T-helper 1 cell treated with Interleukin-12 subunit alpha and Interleukin-12 subunit beta and Interleukin-4 antibody, amounts not matched to agents 30 μg/mL and 1 μg/mL, for 36 hours (primary cell): Measurements from ENCODE around the gene EMX2.
"Not testable (repeated sequence)": the region's sequence is repeated elsewhere in the genome, so short reads cannot be mapped to it uniquely, and the experiment has no call there.

ENCODE experiments used
- H3K27ac Mint-ChIP-seq: one replicate; pipeline ENCODE4 v1.8.0; 2021; ENCODE audit warnings: mild to moderate bottlenecking, mixed read lengths
- H3K27me3 Mint-ChIP-seq: one replicate; pipeline ENCODE4 v1.8.0; 2021; ENCODE audit warnings: low read depth, mixed read lengths
- H3K36me3 Mint-ChIP-seq: one replicate; pipeline ENCODE4 v1.8.0; 2021; ENCODE audit warnings: low read depth, mixed read lengths
- H3K4me1 Mint-ChIP-seq: one replicate; pipeline ENCODE4 v1.8.0; 2021; ENCODE audit warnings: low read depth, mixed read lengths
- H3K4me3 Mint-ChIP-seq: one replicate; pipeline ENCODE4 v1.8.0; 2021; ENCODE audit warnings: mild to moderate bottlenecking, moderate library complexity, mixed read lengths
- H3K9me3 Mint-ChIP-seq: one replicate; pipeline ENCODE4 v1.8.0; 2021; ENCODE audit warnings: mixed read lengths

EMX2 gene

DNA sequence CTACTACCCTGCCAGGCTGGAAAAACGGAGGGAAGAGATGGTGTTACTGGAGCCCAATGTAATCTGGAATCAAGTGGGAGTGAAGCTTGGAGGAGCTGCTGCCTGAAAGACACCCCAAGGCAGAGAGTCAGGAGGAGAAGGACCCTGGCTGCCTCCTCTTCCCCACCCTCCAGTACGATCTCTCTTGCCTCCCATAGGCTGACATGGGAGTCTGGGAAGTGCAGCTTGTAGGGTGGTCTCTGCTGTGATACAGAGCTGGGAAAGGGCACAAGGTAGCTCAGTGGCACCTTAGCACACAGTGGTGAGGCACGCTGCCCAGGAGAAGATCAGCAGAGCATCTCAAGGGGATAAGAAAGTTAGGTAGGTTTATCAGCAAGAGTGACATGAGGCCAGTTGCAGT is 35.9 kb downstream of the EMX2 start:
- H3K4me3 Mint-ChIP-seq: no peak overlapping the region
- H3K27ac Mint-ChIP-seq: no peak overlapping the region
- no peaks in the 10 kb centered on the region for H3K4me1 Mint-ChIP-seq
- H3K36me3 Mint-ChIP-seq: no peaks in the 10 kb centered on the region
- H3K9me3 Mint-ChIP-seq: no peaks in the 10 kb centered on the region
- H3K27me3 Mint-ChIP-seq: peaks cover 11% of the 10 kb centered on the region

DNA sequence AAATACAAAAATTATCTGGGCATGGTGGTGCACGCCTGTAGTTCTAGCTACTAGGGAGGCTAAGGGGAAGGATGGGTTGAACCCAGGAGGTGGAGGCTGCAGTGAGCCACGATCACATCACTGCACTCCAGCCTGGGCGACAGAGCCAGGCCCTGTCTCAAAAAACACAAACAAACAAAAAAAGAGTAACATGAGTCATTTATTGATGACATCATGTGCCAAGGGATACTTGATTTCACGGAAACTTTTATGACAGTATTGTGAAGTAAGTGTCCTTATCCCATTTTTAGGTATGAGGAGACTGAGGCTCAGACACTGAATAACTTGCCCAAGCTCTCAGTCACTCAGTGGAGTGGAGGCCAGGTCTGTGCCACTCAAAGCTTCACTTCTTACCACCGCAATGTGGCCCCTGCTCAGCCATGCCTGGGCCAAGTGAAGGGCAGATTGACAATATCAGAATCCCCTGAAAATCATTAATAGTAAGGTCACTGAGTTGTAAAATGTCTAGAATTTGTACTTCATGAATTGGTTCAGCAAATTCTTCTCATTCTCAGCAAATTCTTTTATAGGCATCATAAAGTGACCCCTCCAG is 36.5 kb downstream of the EMX2 start:
- Mint-ChIP-seq H3K4me3 (no peak overlapping the region), H3K27me3 (peaks cover 11% of the 10 kb centered on the region), H3K27ac (no peak overlapping the region), H3K36me3 (no peaks in the 10 kb centered on the region), H3K4me1 (no peaks in the 10 kb centered on the region), H3K9me3 (no peaks in the 10 kb centered on the region)

GRCh38 chr10:117581961-117582360 is 39.4 kb downstream of the EMX2 start:
- no peaks in the 10 kb centered on the region for H3K27me3 Mint-ChIP-seq
- H3K36me3 Mint-ChIP-seq: no peaks in the 10 kb centered on the region

DNA sequence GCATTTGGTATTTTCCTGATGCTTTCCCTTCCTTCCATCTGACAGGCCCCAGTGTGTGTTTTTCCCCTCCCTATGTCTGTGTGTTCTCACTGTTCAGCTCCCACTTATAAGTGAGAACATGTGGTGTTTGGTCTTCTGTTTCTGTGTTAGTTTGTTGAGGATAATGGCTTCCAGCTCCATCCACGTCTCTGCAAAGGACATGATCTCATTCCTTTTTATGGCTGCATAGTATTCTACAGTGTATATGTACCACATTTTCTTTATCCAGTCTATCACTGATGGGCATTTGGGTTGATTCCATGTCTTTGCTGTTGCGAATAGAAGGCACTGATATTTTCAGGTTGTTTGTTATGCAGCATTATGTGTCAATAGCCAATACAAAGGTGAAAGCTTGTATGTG is 42.3 kb downstream of the EMX2 start:
- H3K4me3 Mint-ChIP-seq, H3K27ac Mint-ChIP-seq, H3K36me3 Mint-ChIP-seq, H3K27me3 Mint-ChIP-seq, H3K9me3 Mint-ChIP-seq, H3K4me1 Mint-ChIP-seq: not testable (repeated sequence)

More at GRCh38 chr10:117581961-117582360, 39.4 kb downstream of the EMX2 start:
- H3K4me3 Mint-ChIP-seq: no peak overlapping the region
- no peaks in the 10 kb centered on the region for H3K9me3 Mint-ChIP-seq
- no peaks in the 10 kb centered on the region for H3K4me1 Mint-ChIP-seq
- no peak overlapping the region for H3K27ac Mint-ChIP-seq

DNA sequence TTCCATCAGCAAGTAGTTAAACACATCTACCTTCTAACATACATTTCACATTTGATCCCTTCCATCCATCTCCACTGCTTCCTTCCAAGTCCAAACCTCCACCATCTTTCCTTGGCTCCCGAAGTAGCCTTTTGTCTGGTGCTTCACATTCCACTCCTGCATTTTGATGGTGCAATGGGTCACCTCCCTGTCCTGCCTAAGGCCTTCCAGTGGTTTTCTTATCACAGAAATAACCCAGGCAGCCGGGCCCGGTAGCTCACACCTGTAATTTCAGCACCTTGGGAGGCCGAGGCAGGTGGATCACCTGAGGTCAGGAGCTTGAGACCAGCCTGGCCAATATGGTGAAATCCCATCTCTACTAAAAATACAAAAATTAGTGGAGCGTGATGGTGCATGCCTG is 44.5 kb downstream of the EMX2 start:
- Mint-ChIP-seq H3K4me3 (no peak overlapping the region), H3K27ac (no peak overlapping the region)

DNA sequence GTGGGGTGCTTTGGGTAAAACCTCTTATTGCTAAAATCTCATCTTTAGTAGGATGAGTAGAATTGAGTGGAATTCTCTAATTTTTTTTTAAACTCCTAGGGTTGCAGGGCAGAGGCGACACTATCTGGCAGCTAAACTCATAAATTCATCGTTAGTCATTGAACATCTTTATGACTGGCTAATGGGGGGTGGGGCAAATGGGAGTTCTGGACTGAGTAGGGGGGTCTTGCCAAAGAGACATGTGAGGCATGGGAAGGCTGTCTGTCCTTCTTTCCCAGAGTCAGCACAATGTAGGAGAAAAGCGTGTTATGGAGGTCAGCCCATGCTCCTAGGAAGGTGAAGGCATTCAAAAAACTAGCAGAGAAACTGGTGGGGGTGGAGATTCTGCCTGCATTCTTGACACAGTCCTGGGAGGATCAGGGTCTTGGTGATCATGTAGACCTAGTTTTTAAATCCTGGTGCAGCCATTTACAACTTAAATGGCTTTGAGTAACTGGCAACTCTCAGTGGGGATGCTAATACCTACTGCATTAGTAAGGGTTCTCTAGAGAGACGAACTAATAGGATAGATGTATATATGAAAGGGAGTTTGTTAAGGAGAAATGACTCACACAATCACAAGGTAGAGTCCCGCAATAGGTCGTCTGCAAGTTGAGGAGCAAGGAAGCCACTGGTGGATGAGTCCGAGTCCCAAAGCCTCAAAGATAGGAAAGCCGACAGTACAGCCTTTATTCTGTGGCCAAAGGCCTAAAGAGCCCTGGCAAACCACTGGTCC is 47.7 kb downstream of the EMX2 start:
- no peaks in the 10 kb centered on the region for H3K9me3 Mint-ChIP-seq
- peaks cover 8% of the 10 kb centered on the region for H3K27me3 Mint-ChIP-seq
- H3K4me1 Mint-ChIP-seq: no peaks in the 10 kb centered on the region
- no peaks in the 10 kb centered on the region for H3K36me3 Mint-ChIP-seq
- H3K4me3 Mint-ChIP-seq: no peak overlapping the region
- no peak overlapping the region for H3K27ac Mint-ChIP-seq

More for the DNA sequence above, 44.5 kb downstream of the EMX2 start:
- H3K36me3 Mint-ChIP-seq: no peaks in the 10 kb centered on the region
- H3K4me1 Mint-ChIP-seq: no peaks in the 10 kb centered on the region
- no peaks in the 10 kb centered on the region for H3K9me3 Mint-ChIP-seq
- H3K27me3 Mint-ChIP-seq: no peaks in the 10 kb centered on the region

GRCh38 chr10:117591043-117591442 is 48.5 kb downstream of the EMX2 start:
- no peak overlapping the region for H3K4me3 Mint-ChIP-seq
- no peak overlapping the region for H3K27ac Mint-ChIP-seq
- H3K27me3 Mint-ChIP-seq: peaks cover 8% of the 10 kb centered on the region
- no peaks in the 10 kb centered on the region for H3K9me3 Mint-ChIP-seq
- H3K36me3 Mint-ChIP-seq: no peaks in the 10 kb centered on the region
- no peaks in the 10 kb centered on the region for H3K4me1 Mint-ChIP-seq

- no peak overlapping the region for H3K4me3 Mint-ChIP-seq
- H3K36me3 Mint-ChIP-seq: no peaks in the 10 kb centered on the region
- peaks cover 13% of the 10 kb centered on the region for H3K27me3 Mint-ChIP-seq
- H3K9me3 Mint-ChIP-seq: no peaks in the 10 kb centered on the region
- no peaks in the 10 kb centered on the region for H3K4me1 Mint-ChIP-seq
- H3K27ac Mint-ChIP-seq: no peak overlapping the region
Measured at GRCh38 chr10:117594722-117595121, 52.2 kb downstream of the EMX2 start.

DNA sequence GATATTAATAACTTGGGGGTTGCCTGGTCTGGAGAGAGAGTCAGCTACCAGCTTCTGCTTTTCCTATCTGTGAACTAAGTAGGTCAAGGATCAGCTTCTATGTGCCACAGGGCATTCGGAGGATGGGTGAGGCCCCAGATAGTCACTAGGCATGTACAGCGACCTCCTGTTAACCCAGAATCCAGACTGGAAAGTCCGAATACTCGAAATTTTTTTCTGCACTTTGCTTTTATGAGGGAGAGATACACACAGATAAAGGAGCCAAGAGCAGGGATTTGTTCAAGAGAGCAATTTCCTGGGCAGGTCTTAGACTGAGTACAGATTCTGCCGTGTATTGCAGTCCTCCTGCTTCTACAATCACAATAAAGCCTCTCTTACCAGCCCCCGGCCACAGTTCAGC is 54.2 kb downstream of the EMX2 start:
- no peak overlapping the region for H3K4me3 Mint-ChIP-seq
- no peaks in the 10 kb centered on the region for H3K9me3 Mint-ChIP-seq
- no peaks in the 10 kb centered on the region for H3K4me1 Mint-ChIP-seq
- peaks cover 14% of the 10 kb centered on the region for H3K27me3 Mint-ChIP-seq
- no peak overlapping the region for H3K27ac Mint-ChIP-seq
- no peaks in the 10 kb centered on the region for H3K36me3 Mint-ChIP-seq

DNA sequence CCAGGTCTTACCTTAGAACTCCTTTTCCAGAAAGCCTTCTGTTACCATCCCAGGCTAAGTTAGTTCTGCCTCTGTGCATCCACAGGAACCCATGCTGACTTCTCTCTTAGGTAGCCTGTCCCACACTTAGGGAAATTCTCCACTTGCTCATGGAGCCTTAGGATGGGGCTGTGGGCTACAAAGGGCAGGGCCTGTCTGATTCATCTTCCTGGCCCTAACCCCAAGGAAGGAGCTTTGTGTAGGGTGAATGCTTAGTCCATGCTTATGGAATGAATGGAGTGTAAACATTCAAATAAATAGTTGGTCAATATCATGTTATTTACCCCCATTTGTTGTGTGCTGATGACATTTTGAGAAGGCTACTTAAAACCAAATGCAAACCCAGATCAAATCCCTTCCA is 54.7 kb downstream of the EMX2 start:
- H3K27ac Mint-ChIP-seq: no peak overlapping the region
- H3K4me1 Mint-ChIP-seq: no peaks in the 10 kb centered on the region
- H3K4me3 Mint-ChIP-seq: no peak overlapping the region
- H3K27me3 Mint-ChIP-seq: peaks cover 18% of the 10 kb centered on the region
- no peaks in the 10 kb centered on the region for H3K36me3 Mint-ChIP-seq
- no peaks in the 10 kb centered on the region for H3K9me3 Mint-ChIP-seq
